HEK293T (cell line): ENCODE measurements around the gene PIGU.
"Not testable (repeated sequence)": the region's sequence is repeated elsewhere in the genome, so short reads cannot be mapped to it uniquely, and the experiment has no call there.

ENCODE experiments used
- CTCF ChIA-PET: fragments of 350-600 bp; formaldehyde crosslinking; extraction: SDS; loops from one replicate; lab custom pipeline; 2021; ENCODE audit warnings: antibody characterized with exemption, inconsistent platforms; lab: Yijun Ruan, JAX
- POLR2A ChIA-PET: fragments of 350-600 bp; formaldehyde crosslinking; extraction: SDS; loops from one replicate; lab custom pipeline; 2020; ENCODE audit warnings: antibody characterized with exemption, inconsistent platforms; lab: Yijun Ruan, JAX
- DNase-seq: peaks from one replicate; pipeline ENCODE4 v3.0.0; 2012; ENCODE audit warnings: mixed read lengths; ENCODE audit errors: extremely low spot score
- ARNT ChIP-seq: fragments of 450-650 bp; IDR thresholded peaks from 2 replicates; pipeline ENCODE4 v1.6.1; 2017; ENCODE audit warnings: mild to moderate bottlenecking
- BHLHE40 ChIP-seq: fragments of 450-650 bp; IDR thresholded peaks from 2 replicates; pipeline ENCODE4 v1.6.1; 2016; ENCODE audit warnings: mild to moderate bottlenecking, moderate library complexity, borderline replicate concordance
- CTBP1 ChIP-seq: fragments of 450-650 bp; IDR thresholded peaks from 2 replicates; pipeline ENCODE4 v1.6.1; 2016; ENCODE audit warnings: borderline replicate concordance
- ELF4 ChIP-seq: fragments of 450-650 bp; IDR thresholded peaks from 2 replicates; pipeline ENCODE4 v1.6.1; 2017; ENCODE audit warnings: antibody characterized with exemption
- FOXA1 ChIP-seq: fragments of 450-650 bp; IDR thresholded peaks from 2 replicates; pipeline ENCODE4 v1.6.1; 2016; ENCODE audit warnings: mild to moderate bottlenecking
- FOXK2 ChIP-seq: fragments of 450-650 bp; IDR thresholded peaks from 2 replicates; pipeline ENCODE4 v1.6.1; 2016; ENCODE audit warnings: mild to moderate bottlenecking
- FOXM1 ChIP-seq: fragments of 450-650 bp; IDR thresholded peaks from 2 replicates; pipeline ENCODE4 v1.6.1; 2017; ENCODE audit warnings: mild to moderate bottlenecking, borderline replicate concordance
- HDGF ChIP-seq: fragments of 450-650 bp; IDR thresholded peaks from 2 replicates; pipeline ENCODE4 v1.6.1; 2017; ENCODE audit warnings: antibody characterized with exemption, borderline replicate concordance
- L3MBTL2 ChIP-seq: fragments of 450-650 bp; conservative IDR thresholded peaks from 2 replicates; pipeline ENCODE4 v1.6.1; 2016; ENCODE audit warnings: mild to moderate bottlenecking
- LEF1 ChIP-seq: fragments of 450-650 bp; IDR thresholded peaks from 2 replicates; pipeline ENCODE4 v1.6.1; 2017; ENCODE audit warnings: mild to moderate bottlenecking, borderline replicate concordance
- NFRKB ChIP-seq: fragments of 450-650 bp; IDR thresholded peaks from 2 replicates; pipeline ENCODE4 v1.6.1; 2016; ENCODE audit warnings: mild to moderate bottlenecking, moderate library complexity
- PKNOX1 ChIP-seq: fragments of 450-650 bp; IDR thresholded peaks from 2 replicates; pipeline ENCODE4 v1.6.1; 2016
- SP1 ChIP-seq: fragments of 450-650 bp; IDR thresholded peaks from 2 replicates; pipeline ENCODE4 v1.6.1; 2017
- SUZ12 ChIP-seq: fragments of 450-650 bp; IDR thresholded peaks from 2 replicates; pipeline ENCODE4 v1.6.1; 2016; ENCODE audit warnings: mild to moderate bottlenecking
- TARDBP ChIP-seq: fragments of 450-650 bp; IDR thresholded peaks from 2 replicates; pipeline ENCODE4 v1.6.1; 2016
- ZNF384 ChIP-seq: fragments of 450-650 bp; IDR thresholded peaks from 2 replicates; pipeline ENCODE4 v1.6.1; 2016

PIGU gene

GRCh38 chr20:34716921-34717229, 40.0 kb upstream of the PIGU start:
- POLR2A ChIA-PET = no interaction called here
- TF ChIP-seq ZNF384 (no peak), LEF1 (no peak), HDGF (no peak), ARNT (no peak), SP1 (no peak), SUZ12 (no peak), TARDBP (no peak), ELF4 (no peak), NFRKB (no peak), FOXA1 (no peak), FOXK2 (no peak), L3MBTL2 (no peak), PKNOX1 (no peak), CTBP1 (no peak), FOXM1 (no peak), BHLHE40 (no peak)
- CTCF ChIA-PET = interaction anchor here (1.2 kb wide), 1 partner anchor 53 kb away, joined by 3 read pairs; no protein-coding TSS in a partner anchor
- DNase-seq = no peak

- ChIA-PET POLR2A (no interaction called here), CTCF (no interaction called here)
- TF ChIP-seq PKNOX1 (no peak), SP1 (no peak), ARNT (no peak), L3MBTL2 (no peak), SUZ12 (no peak), HDGF (no peak)
- no peak for DNase-seq
Observed at GRCh38 chr20:34715384-34715783, 38.5 kb upstream of the PIGU start.

- CTCF ChIA-PET, DNase-seq: not testable (repeated sequence)
- POLR2A ChIA-PET = interaction anchor here (2.0 kb wide), 1 partner anchor 111 kb away, joined by 5 read pairs; the partner anchor contains the start of gene NCOA6
Observed at GRCh38 chr20:34713944-34714515, 37.1 kb upstream of the PIGU start.

- no peak for DNase-seq
- TF ChIP-seq FOXM1 = no peak
- no peak for TF ChIP-seq FOXA1
- no peak for TF ChIP-seq LEF1
- TF ChIP-seq SP1 = no peak
- no peak for TF ChIP-seq PKNOX1
- no peak for TF ChIP-seq HDGF
- TF ChIP-seq CTBP1 = no peak
- no peak for TF ChIP-seq TARDBP
- no peak for TF ChIP-seq L3MBTL2
- TF ChIP-seq ELF4 = no peak
- TF ChIP-seq ZNF384 = no peak
- TF ChIP-seq SUZ12 = no peak
- TF ChIP-seq ARNT = no peak
- TF ChIP-seq BHLHE40 = no peak
- ChIA-PET CTCF (no interaction called here), POLR2A (interaction anchor here (2.0 kb wide), 1 partner anchor 112 kb away, joined by 5 read pairs; the partner anchor contains the start of gene NCOA6)
Observed at GRCh38 chr20:34713194-34713943, 36.5 kb upstream of the PIGU start.

- CTCF ChIA-PET = no interaction called here
- POLR2A ChIA-PET = interaction anchor here (2.0 kb wide), 1 partner anchor 113 kb away, joined by 5 read pairs; the partner anchor contains the start of gene NCOA6
- TF ChIP-seq PKNOX1 (no peak), TARDBP (no peak), CTBP1 (no peak), NFRKB (no peak), SUZ12 (no peak), ZNF384 (no peak), ELF4 (no peak), BHLHE40 (no peak), FOXM1 (no peak), LEF1 (no peak), FOXA1 (no peak), L3MBTL2 (no peak), FOXK2 (no peak)
- DNase-seq = no peak
Observed at GRCh38 chr20:34712525-34713192, 35.8 kb upstream of the PIGU start.
